ENCODE data around the gene RUNX1. TPM values are rescaled to one million over a fixed set of nuclear protein-coding genes. Genes with fewer than 3 reads are reported as not detected.
A peak's percentile ranks its signal among the peaks of the same experiment; 100 is the strongest.

RUNX1 gene
- total RNA-seq, 6 experiments from 2014 or later, result 2.9 to 18.3 (median 4.3) TPM

DNA sequence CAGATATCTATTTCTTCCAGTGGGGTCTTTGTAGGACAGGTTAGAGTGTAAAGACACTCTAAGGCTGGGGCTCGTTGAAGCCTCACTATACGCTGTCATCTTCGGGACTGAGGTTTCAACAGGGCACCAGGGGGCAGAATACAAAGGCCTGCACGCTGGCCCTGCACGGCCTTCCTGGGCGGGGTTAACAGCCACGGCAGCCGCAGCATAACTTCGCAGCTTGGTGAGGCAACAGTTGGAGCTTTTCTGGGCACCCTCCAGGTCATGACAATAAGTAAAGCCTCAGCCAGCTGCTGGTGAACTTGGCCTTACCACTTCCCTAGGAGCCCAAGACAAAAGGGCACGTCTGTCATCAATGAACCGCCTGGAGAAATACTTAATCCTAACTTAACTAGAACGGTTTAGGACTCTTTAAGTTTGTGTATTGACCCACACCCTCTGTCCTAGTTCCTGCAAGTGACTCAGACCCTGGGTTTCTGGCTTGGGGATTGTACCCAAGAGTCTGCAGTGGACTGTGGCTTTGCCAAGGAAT is 2.3 kb upstream of the RUNX1 start:
- no peak for TF ChIP-seq POLR2A (IDR thresholded peaks at IDR 0.05)
- TF ChIP-seq, protein P1, sequence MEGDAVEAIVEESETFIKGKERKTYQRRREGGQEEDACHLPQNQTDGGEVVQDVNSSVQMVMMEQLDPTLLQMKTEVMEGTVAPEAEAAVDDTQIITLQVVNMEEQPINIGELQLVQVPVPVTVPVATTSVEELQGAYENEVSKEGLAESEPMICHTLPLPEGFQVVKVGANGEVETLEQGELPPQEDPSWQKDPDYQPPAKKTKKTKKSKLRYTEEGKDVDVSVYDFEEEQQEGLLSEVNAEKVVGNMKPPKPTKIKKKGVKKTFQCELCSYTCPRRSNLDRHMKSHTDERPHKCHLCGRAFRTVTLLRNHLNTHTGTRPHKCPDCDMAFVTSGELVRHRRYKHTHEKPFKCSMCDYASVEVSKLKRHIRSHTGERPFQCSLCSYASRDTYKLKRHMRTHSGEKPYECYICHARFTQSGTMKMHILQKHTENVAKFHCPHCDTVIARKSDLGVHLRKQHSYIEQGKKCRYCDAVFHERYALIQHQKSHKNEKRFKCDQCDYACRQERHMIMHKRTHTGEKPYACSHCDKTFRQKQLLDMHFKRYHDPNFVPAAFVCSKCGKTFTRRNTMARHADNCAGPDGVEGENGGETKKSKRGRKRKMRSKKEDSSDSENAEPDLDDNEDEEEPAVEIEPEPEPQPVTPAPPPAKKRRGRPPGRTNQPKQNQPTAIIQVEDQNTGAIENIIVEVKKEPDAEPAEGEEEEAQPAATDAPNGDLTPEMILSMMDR (IDR thresholded peaks at IDR 0.05), result peak; percentile 54 to 74 (median 56)
- H3K4me3 ChIP-seq, result no peak overlapping the region
- WGBS (ENCODE audit: insufficient coverage, low coverage, low lambda C conversion rate, missing lambda C conversion rate), result 26% methylated on average over 11 of the region's 12 CpGs
- H3K27me3 ChIP-seq, result no peaks in the 10 kb centered on the region
- H3K4me1 ChIP-seq, result no peaks in the 10 kb centered on the region
- no peaks in the 10 kb centered on the region for H3K9me3 ChIP-seq
- no peak overlapping the region for H3K27ac ChIP-seq
- ATAC-seq (peak; percentile 92 to 96 (median 92)), DNase-seq (peak; percentile 84 to 92 (median 89))
- intact Hi-C loops (cut with DNase I), result no loop called here
- no peaks in the 10 kb centered on the region for H3K36me3 ChIP-seq

DNA sequence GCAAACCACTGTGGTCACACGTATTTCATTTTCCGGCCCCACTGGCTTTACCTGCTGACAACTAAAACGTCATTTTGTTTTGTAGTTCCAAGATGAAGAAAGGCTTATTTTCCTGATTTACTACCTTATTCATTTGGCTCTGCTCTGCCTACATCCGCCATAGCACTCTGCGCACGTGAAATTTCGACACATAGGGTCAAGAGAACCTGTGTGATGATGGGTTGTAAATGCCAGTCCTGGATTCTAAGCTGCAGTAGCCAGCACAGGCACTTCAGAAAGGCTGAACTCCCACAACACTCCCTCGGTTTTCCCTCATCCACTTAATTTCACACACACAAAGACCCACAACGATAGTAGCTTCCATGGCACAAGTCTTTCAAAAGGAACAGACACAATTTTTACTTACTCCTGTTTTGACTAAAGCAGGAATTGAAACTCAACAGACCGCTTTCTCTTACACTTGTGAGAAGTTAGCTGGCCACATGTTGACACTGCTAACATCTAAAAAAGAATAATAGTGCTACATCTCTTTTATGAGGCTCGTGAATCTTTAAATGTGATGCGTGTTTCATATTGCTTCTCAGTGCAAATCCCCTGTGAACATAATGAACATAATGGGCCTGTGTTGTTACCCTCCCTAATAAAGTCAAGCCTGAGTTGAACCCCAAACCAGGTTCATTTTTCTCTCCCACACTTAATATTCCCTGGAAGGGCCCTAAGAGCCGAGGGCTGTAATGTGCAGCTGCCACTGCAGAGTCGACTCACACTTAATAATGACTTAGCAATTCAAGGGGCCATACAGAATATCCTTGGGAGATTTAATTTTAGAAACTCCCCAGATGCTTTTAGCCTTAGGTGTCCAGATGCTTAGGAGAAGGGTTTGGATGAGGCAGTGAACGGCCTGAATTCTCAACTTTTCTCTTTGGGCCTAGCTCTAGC is 1.5 kb upstream of the RUNX1 start:
- no peak overlapping the region for H3K27ac ChIP-seq
- no peaks in the 10 kb centered on the region for H3K36me3 ChIP-seq
- H3K4me1 ChIP-seq, result no peaks in the 10 kb centered on the region
- intact Hi-C loops (cut with DNase I), result no loop called here
- H3K4me3 ChIP-seq, result no peak overlapping the region
- DNase-seq (no peak), ATAC-seq (no peak)
- H3K27me3 ChIP-seq, result no peaks in the 10 kb centered on the region
- no peaks in the 10 kb centered on the region for H3K9me3 ChIP-seq
- TF ChIP-seq POLR2A (IDR thresholded peaks at IDR 0.05), result no peak
- TF ChIP-seq, protein P1 (IDR thresholded peaks at IDR 0.05), result no peak
- WGBS (ENCODE audit: insufficient coverage, low coverage, low lambda C conversion rate, missing lambda C conversion rate), result 63% methylated on average over 15 of the region's 15 CpGs

DNA sequence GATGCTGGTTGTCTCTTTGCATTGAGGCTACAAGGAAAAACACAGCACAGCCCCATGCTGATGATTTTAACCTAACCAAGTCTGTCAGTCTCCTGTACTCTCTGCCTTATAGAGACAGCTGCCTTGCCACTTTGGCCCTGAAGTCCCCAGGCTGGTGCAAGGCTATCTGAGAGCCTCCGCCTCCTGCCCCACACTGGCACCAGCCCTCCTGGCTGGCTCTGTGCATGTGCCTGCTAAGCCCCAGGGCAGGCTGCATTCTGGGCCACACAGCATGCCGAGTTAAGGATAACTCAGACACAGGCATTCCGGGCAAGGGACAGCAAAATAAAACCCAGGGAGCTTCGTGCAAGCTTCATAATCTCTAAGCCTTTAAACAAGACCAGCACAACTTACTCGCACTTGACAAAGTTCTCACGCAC is 910 bp downstream of the RUNX1 start:
- intact Hi-C loops (cut with DNase I), result no loop called here
- Histone ChIP-seq H3K27me3 (no peaks in the 10 kb centered on the region), H3K4me3 (peak overlapping the region; percentile 1 to 32 (median 11)), H3K9me3 (no peaks in the 10 kb centered on the region), H3K27ac (peak overlapping the region in 1 of 3 donors; percentile 22), H3K36me3 (no peaks in the 10 kb centered on the region), H3K4me1 (no peaks in the 10 kb centered on the region)
- WGBS (ENCODE audit: insufficient coverage, low coverage, low lambda C conversion rate, missing lambda C conversion rate), result 55% methylated on average over 3 of the region's 6 CpGs
- DNase-seq, result no peak
- TF ChIP-seq POLR2A (IDR thresholded peaks at IDR 0.05), result no peak
- TF ChIP-seq, protein P1 (IDR thresholded peaks at IDR 0.05), result no peak
- no peak for ATAC-seq

DNA sequence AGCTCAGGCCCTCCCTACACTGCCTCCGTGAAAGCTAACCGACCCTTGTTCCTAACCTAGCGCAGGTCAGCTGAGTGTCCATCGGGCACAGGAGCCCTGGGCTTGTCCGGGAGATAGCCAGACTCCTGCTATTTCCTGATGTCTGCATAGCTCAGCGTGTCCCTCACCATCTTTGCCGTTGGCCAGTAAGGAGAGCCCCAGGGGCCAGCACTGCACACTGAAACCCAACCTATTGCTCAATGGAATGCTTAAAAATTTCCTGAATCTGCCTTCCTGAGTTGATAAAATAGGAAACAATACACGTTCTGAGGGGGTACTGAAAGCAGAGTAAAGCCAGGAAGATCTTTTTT is 2.2 kb downstream of the RUNX1 start:
- DNase-seq, result no peak
- Histone ChIP-seq H3K27ac (peak overlapping the region in 2 of 3 donors; percentile 9 to 34), H3K9me3 (no peaks in the 10 kb centered on the region), H3K4me1 (no peaks in the 10 kb centered on the region), H3K27me3 (no peaks in the 10 kb centered on the region), H3K36me3 (no peaks in the 10 kb centered on the region), H3K4me3 (peak overlapping the region in 1 of 3 donors; percentile 22)
- no peak for TF ChIP-seq POLR2A (IDR thresholded peaks at IDR 0.05)
- TF ChIP-seq, protein P1 (IDR thresholded peaks at IDR 0.05), result no peak
- 5% methylated on average over 8 of the region's 8 CpGs for WGBS (ENCODE audit: insufficient coverage, low coverage, low lambda C conversion rate, missing lambda C conversion rate)
- peak in 1 of 4 donors; percentile 5 for ATAC-seq
- intact Hi-C loops (cut with DNase I), result no loop called here

Data from right lobe of liver (tissue), 6 donors.